GM12875 (cell line): Measurements from ENCODE around the gene ADISSP.

Experiments used
- H3K4me3 ChIP-seq: one replicate; pipeline ENCODE4 v1.5.1; 2011; ENCODE audit warnings: low read depth, low read length, control low read depth
- TF ChIP-seq, protein P1 (sequence below): IDR thresholded peaks from 2 replicates; pipeline ENCODE4 v1.5.1; 2011; ENCODE audit warnings: low read depth, mild to moderate bottlenecking, control low read depth, inconsistent platforms, low read length, moderate library complexity, borderline replicate concordance; ENCODE audit not compliant: insufficient read depth

The ADISSP gene

DNA sequence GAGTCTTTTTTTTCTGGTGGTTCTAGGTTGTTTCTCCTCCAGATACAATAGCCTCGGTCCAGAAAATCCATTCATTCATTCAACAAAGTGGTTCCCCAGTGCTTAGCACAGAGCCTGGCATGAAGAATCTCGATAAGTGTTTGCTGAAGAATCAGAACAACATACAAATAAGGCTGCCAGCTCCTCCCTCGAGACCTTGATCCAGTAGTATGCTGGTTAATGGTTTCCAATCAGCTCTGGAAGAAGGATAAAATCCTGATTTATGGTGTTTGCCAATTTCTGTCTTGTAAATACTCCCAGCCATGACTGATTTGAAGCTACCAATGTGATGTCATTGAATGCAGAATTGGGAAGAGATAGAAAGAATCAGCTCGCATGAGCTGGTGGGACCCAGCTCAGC is 31.8 kb downstream of the ADISSP start:
- H3K4me3 ChIP-seq = no peak overlapping the region
- TF ChIP-seq, protein P1, sequence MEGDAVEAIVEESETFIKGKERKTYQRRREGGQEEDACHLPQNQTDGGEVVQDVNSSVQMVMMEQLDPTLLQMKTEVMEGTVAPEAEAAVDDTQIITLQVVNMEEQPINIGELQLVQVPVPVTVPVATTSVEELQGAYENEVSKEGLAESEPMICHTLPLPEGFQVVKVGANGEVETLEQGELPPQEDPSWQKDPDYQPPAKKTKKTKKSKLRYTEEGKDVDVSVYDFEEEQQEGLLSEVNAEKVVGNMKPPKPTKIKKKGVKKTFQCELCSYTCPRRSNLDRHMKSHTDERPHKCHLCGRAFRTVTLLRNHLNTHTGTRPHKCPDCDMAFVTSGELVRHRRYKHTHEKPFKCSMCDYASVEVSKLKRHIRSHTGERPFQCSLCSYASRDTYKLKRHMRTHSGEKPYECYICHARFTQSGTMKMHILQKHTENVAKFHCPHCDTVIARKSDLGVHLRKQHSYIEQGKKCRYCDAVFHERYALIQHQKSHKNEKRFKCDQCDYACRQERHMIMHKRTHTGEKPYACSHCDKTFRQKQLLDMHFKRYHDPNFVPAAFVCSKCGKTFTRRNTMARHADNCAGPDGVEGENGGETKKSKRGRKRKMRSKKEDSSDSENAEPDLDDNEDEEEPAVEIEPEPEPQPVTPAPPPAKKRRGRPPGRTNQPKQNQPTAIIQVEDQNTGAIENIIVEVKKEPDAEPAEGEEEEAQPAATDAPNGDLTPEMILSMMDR = no peak

DNA sequence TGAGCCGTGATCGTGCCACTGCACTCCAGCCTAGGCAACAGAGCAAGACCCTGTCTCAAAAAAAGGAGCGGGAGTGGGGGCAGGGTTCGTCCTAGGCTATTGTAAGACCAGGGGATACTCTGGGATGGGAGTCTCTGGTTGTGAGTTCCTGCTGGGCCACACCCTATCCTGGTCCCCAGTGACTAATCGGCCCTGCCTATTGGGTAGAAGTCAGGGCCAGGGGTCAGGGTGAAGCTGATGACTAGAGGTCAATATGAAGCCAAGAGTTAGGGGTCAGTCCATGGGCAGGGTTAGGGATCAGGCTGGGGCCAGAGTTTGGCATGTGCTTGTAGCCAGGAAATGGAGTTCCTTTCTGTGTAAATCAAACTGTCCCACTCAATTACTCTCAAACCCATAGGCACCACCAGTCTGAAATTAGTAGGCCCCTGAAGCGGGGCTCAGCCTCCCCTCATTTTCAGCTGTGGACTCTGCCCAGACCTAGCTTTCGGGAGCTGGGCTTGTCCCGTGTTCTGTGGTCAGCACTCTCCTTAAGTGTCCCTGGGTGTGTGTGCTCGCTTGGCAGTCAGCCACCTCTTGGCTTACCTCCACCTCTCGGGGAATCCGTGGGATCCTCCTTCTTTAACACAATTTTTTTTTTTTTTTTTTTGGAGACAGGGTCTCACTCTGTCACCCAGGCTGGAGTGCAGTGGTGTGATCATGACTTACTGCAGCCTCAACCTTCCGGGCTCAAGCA is 33.3 kb downstream of the ADISSP start:
- H3K4me3 ChIP-seq = no peak overlapping the region
- TF ChIP-seq, protein P1 = no peak

DNA sequence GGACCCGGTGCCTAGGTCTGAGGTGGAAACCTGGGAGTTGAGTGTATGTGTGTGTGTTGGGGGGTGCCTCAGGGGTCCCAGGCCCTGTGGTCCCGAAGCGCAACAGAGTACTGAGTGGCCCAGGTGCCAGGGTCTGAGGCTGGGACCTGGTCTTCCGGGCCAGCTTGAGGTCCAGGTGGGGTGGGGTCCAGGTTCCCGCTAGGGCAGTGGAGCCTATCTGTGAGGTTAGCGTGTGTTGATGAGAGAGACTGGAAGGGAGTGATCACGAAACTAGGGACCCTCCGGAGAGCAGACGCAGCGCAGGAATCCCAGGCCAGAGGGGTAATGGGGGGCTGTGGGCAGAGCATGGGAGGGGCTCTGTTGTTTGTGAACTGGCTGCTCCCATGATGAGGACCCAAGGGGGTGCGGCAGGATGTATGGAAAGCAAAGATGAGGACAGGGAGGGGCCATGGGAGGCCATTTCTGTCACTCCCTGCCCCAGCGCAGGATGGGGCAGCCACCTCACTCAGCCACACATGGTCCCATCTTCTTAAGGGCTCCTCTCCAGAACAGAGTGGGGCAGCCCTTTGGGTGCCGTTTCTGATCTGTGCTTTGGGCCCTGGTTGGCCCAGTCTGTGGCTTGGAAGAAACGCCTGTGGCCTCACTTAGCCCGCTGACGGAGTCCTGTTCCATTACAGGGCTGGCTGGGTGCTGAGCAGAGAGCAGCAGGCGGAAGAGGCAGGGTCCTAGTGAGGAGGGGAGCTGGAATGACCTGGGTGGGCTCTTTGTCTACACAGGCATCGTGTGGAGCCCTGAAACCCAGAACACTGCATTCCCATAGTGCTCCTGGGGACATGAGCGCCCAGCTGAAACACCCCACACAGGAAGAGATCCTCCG is 34.2 kb downstream of the ADISSP start:
- TF ChIP-seq, protein P1 = no peak
- H3K4me3 ChIP-seq = no peak overlapping the region

DNA sequence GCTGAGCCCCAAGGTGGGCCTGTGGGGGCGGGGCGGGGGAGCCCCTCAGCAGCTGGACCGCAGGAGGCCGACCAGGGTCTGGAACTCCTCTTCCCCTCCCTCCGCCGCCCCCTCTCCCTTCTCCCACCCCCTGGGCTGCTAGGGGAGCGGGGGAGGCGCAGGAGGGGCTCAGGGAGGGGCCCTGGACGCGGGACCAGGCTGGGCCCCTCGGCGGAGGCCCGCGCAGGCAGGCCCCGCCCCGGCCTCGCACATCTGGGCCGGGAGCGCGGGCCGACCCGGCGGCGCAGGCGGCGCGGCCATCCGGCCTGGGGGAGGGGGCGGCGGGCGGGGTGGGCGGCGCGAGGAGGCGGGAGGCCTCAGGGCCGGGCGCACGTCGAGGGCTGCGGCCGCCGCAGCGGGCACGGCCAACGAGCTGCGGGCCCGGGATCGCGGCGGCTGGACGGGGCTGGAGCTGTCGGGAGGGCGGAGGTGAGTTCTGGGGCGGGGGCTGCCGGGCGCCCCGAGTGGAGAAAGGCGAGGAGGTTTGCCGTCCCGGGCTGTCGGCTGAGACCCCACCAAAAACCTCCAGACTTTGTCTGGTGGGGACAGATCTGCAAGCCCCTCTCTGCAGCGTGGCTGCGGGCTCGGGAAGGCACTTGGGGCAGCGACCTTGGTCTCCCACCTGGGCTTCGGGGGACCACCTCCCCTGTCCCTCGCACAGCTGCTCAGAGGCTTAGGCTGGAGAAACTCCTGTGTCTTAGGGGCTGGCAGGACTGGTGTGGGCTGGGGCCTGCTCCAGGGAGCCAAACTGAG is 35.0 kb downstream of the ADISSP start, which contains the start of gene HSPA12B:
Gene HSPA12B (plus strand): TSS at position 359 of the 792 bp plus-strand sequence. CDS start 5,990 bp downstream, outside the sequence.
- TF ChIP-seq, protein P1 = no peak

DNA sequence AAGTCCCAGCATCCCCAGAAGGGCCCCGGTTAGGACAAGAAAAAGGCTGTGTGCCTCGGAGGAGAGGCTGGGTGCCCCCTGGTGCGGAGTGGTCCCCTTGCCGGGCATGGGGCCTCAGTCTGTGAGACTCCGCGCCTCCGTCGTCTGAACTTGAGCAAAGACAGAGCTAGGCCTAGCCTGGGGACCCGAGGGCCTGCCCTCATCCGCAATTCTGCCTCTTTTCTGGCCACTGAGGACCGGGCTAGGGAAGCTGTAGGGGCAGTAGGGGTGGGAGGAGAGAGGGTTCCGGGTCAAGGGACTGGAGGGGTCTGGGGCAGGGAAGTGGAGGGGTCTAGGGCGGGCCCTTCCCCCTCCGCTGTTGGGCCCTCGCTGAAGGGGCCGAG is 35.6 kb downstream of the ADISSP start:
- TF ChIP-seq, protein P1 = no peak

More for the DNA sequence above, 35.0 kb downstream of the ADISSP start, which contains the start of gene HSPA12B:
- H3K4me3 ChIP-seq = no peak within 1 kb of the TSS

DNA sequence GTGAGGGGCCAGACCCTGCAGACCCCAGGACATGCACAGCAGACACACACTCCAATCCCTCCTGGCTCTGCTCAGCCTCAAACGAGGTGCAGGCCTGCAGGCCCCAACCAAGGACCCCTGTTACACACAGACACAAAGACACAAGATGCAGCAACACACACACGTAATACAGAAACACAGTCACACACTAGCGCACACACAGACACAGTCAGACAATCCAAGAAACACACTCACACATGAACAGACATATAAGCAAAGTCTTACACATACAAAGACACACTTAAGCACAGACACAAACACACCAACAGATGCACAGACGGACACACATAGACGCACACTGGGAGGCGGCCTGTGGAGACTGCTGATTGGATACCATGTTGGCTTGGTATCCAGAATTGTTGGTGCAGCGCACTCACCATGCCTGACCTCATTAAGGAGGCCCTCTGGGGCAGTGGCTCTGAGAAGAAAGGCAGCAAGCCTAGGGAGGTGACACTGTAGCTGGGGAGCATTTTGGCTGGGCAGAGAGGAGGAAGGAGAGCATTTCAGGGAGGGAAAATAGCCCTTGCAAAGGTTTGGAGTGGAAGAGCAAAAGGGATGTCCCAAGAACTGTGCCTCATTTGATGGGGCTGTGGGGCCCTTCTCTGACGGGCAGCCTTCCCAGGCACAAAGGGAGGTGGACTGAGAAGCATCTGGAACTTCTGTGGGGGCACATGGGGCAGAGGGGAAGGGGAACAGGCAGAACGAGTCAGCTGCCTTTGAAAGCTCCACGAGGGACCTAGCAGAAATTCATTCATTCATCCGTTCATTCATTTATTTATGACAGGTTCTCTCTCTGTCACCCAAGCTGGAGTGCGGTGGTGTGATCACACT is 36.5 kb downstream of the ADISSP start:
- H3K4me3 ChIP-seq = no peak overlapping the region
- TF ChIP-seq, protein P1 = no peak

More for the DNA sequence above, 35.6 kb downstream of the ADISSP start:
- no peak overlapping the region for H3K4me3 ChIP-seq
